HepG2 (cell line): ENCODE measurements around the gene KHK. TPM values are rescaled to one million over a fixed set of nuclear protein-coding genes. Genes with fewer than 3 reads are reported as not detected.

Source experiments
- ATAC-seq: fragments of 200-7000 bp; cut with Tn5 transposase; 3 replicates; pipeline ENCODE4 v1.9.1; 2020; ENCODE audit warnings: mild to moderate bottlenecking, moderate library complexity
- BruUV-seq: library from RNA; stranded (reverse); fragments of 400-500 nt; replicated peaks from 2 replicates; lab custom pipeline; 2021; lab: Mats Ljungman, UMichigan
- CTCF ChIA-PET: fragments of 300-600 bp; formaldehyde crosslinking; extraction: SDS; loops from one replicate; lab custom pipeline; 2021; ENCODE audit warnings: low total read pairs, inconsistent platforms, low intra/inter-chr PET ratio; lab: Yijun Ruan, JAX
- POLR2A ChIA-PET: fragments of 350-600 bp; sonication (Branson Sonifier 250); formaldehyde crosslinking; loops from one replicate; lab custom pipeline; 2020; ENCODE audit warnings: antibody characterized with exemption, inconsistent platforms; lab: Yijun Ruan, JAX
- DNase-seq: peaks from one replicate; pipeline ENCODE4 v3.0.0-alpha.2; 2015; ENCODE audit warnings: low spot score
- FAIRE-seq: peaks from 3 replicates; lab custom pipeline; 2011; peaks lifted over from hg19 to GRCh38; lab: Jason Lieb, UNC
- H2AFZ ChIP-seq: one replicate; pipeline ENCODE4 v1.6.1; 2011; ENCODE audit warnings: low read length, inconsistent platforms
- H3K27ac ChIP-seq: fragments of 300-600 bp; 3 replicates; pipeline ENCODE4 v1.8.0; 2011; ENCODE audit warnings: mixed run types, mild to moderate bottlenecking, mixed read lengths, low read length, inconsistent platforms; ENCODE audit not compliant: insufficient read depth; ENCODE audit errors: extremely low read length
- H3K27me3 ChIP-seq, 2 experiments: fragments of 200-600 bp in 1 of 2; 2 replicates in 1 of 2; 3 replicates in 1 of 2; pipeline versions ENCODE4 v1.6.0 to v1.8.0; 2011; ENCODE audit warnings: low read length in 2 of 2, mild to moderate bottlenecking in 2 of 2, moderate library complexity in 2 of 2, inconsistent platforms in 1 of 2; ENCODE audit not compliant: insufficient read depth in 2 of 2, control insufficient read depth in 1 of 2
- H3K36me3 ChIP-seq, 2 experiments: fragments of 200-600 bp in 1 of 2; replicated peaks in 1 of 2; 2 replicates in 1 of 2; 3 replicates in 1 of 2; pipeline versions ENCODE4 v1.5.1 to v1.8.0; 2011; ENCODE audit warnings: low read length in 2 of 2, inconsistent platforms in 1 of 2; ENCODE audit not compliant: insufficient read depth in 2 of 2, control insufficient read depth in 1 of 2
- H3K4me1 ChIP-seq: 2 replicates; pipeline ENCODE4 v1.5.1; 2012; ENCODE audit warnings: low read length, inconsistent platforms; ENCODE audit not compliant: insufficient read depth
- H3K4me2 ChIP-seq: 2 replicates; pipeline ENCODE4 v1.6.0; 2011; ENCODE audit warnings: low read depth, low read length, inconsistent platforms
- H3K4me3 ChIP-seq, 3 experiments: fragments of 200-600 bp in 1 of 3; sonication (generic), shearing (Covaris generic) in 1 of 3; replicated peaks in 1 of 3; 2 replicates each; pipeline ENCODE4 v1.5.1; 2011 to 2016; ENCODE audit warnings: low read length in 3 of 3, inconsistent platforms in 2 of 3, low read depth in 2 of 3, mild to moderate bottlenecking in 2 of 3, control low read depth in 1 of 3, mixed read lengths in 1 of 3; ENCODE audit not compliant: insufficient read depth in 1 of 3
- H3K79me2 ChIP-seq: one replicate; pipeline ENCODE4 v1.6.1; 2011; ENCODE audit warnings: low read length, inconsistent platforms; ENCODE audit not compliant: insufficient read depth
- H3K9ac ChIP-seq: 2 replicates; pipeline ENCODE4 v1.6.0; 2011; ENCODE audit warnings: mild to moderate bottlenecking, low read depth, low read length, inconsistent platforms; ENCODE audit not compliant: insufficient read depth
- H3K9me3 ChIP-seq: 2 replicates; pipeline ENCODE4 v1.5.1; 2012; ENCODE audit warnings: mild to moderate bottlenecking, low read length
- H4K20me1 ChIP-seq: 2 replicates; pipeline ENCODE4 v1.6.0; 2011; ENCODE audit warnings: inconsistent platforms, mild to moderate bottlenecking, low read length, moderate library complexity; ENCODE audit not compliant: insufficient read depth
- MED13 ChIP-seq: sonication (generic); formaldehyde crosslinking; IDR thresholded peaks from 2 replicates; pipeline ENCODE4 v1.5.0; 2020; ENCODE audit warnings: missing genetic modification reagents
- POLR2A ChIP-seq, 2 experiments: IDR thresholded peaks; 2 replicates each; pipeline ENCODE4 v1.6.1; 2011; ENCODE audit warnings: low read depth in 2 of 2, low read length in 2 of 2, mild to moderate bottlenecking in 1 of 2, moderate library complexity in 1 of 2; ENCODE audit not compliant: insufficient read depth in 1 of 2
- POLR2AphosphoS2 ChIP-seq: IDR thresholded peaks from 2 replicates; pipeline ENCODE4 v1.6.1; 2011; ENCODE audit warnings: low read depth, low read length, improper control_type of control experiment
- POLR2G ChIP-seq: fragments of 200-400 bp; formaldehyde crosslinking; IDR thresholded peaks from 2 replicates; pipeline ENCODE4 v1.6.1; 2018; ENCODE audit warnings: mild to moderate bottlenecking, low read depth, low read length, moderate library complexity
- SSRP1 ChIP-seq: IDR thresholded peaks from 2 replicates; pipeline ENCODE4 v1.6.1; 2016; ENCODE audit warnings: control low read depth
- YEATS4 ChIP-seq: sonication (generic); formaldehyde crosslinking; IDR thresholded peaks from 2 replicates; pipeline ENCODE4 v1.4.0; 2020; ENCODE audit warnings: missing genetic modification reagents, borderline replicate concordance
- ZFP62 ChIP-seq: sonication (generic); formaldehyde crosslinking; IDR thresholded peaks from 2 replicates; pipeline ENCODE4 v1.4.0; 2020; ENCODE audit warnings: missing genetic modification reagents
- ZFP91 ChIP-seq: sonication (generic); formaldehyde crosslinking; IDR thresholded peaks from 2 replicates; pipeline ENCODE4 v1.9.0; 2022; ENCODE audit warnings: missing genetic modification reagents, mild to moderate bottlenecking, borderline replicate concordance
- ZHX2 ChIP-seq, 2 experiments: sonication (generic) in 1 of 2; formaldehyde crosslinking in 1 of 2; IDR thresholded peaks; 2 replicates each; pipeline versions ENCODE4 v1.6.1 to v1.9.0; 2014 to 2022; ENCODE audit warnings: antibody characterized with exemption in 1 of 2, borderline replicate concordance in 1 of 2, inconsistent platforms in 1 of 2, low read depth in 1 of 2, missing genetic modification reagents in 1 of 2
- ZNF160 ChIP-seq: sonication (generic); formaldehyde crosslinking; IDR thresholded peaks from 2 replicates; pipeline ENCODE4 v1.8.0; 2022; ENCODE audit warnings: mild to moderate bottlenecking, inconsistent platforms, missing genetic modification reagents
- ZNF550 ChIP-seq: sonication (generic); formaldehyde crosslinking; IDR thresholded peaks from 2 replicates; pipeline ENCODE4 v1.4.0; 2020; ENCODE audit warnings: mild to moderate bottlenecking, missing genetic modification reagents, borderline replicate concordance
- WGBS: methylation state at CpG from one replicate; pipeline ENCODE4 v1.1.6; 2017; ENCODE audit warnings: low lambda C conversion rate; 5-methylcytosine and 5-hydroxymethylcytosine counted together
- in situ Hi-C: cut with HindIII; loops from 2 replicates; pipeline ENCODE4 v1.10.0; 2017; ENCODE audit warnings: low pct_unique_long_range_greater_than_20kb; ENCODE audit not compliant: extremely low pct_ligation_motif_present
- intact Hi-C: fragments of 100-400 bp; cut with micrococcal nuclease; formaldehyde crosslinking; loops from one replicate; pipeline ENCODE4 v1.10.0; 2022; ENCODE audit not compliant: unreplicated experiment
- polyA plus RNA-seq, 8 experiments: library from polyadenylated mRNA; depleted of rRNA in 3 of 8; stranded (reverse) in 7 of 8; unstranded in 1 of 8; fragments of >200 nt; fragmentation: Illumina TruSeq in 4 of 8; extraction: Trizol in 4 of 8; gene quantifications; 2 replicates each; pipeline versions ENCODE4 v1.2.1 to v1.2.3, GENCODE V29; 2011 to 2016; ENCODE audit warnings: low read depth in 4 of 8, missing spikeins in 1 of 8, mixed read lengths in 1 of 8; ENCODE audit not compliant: insufficient read depth in 1 of 8
- total RNA-seq, 5 experiments: library from RNA; depleted of rRNA; stranded (reverse); fragments of >200 nt; fragmentation: Illumina TruSeq; extraction: Trizol; gene quantifications; 2 replicates each; pipeline ENCODE4 v1.2.3, GENCODE V29; 2016; ENCODE audit warnings: low read depth in 1 of 5

Gene KHK
- total and polyA plus RNA-seq, 2 of the 13 experiments (the other 11 are each of a cell fraction or from before 2014, with no cell fraction given) = 40.9 to 99.2 TPM

DNA sequence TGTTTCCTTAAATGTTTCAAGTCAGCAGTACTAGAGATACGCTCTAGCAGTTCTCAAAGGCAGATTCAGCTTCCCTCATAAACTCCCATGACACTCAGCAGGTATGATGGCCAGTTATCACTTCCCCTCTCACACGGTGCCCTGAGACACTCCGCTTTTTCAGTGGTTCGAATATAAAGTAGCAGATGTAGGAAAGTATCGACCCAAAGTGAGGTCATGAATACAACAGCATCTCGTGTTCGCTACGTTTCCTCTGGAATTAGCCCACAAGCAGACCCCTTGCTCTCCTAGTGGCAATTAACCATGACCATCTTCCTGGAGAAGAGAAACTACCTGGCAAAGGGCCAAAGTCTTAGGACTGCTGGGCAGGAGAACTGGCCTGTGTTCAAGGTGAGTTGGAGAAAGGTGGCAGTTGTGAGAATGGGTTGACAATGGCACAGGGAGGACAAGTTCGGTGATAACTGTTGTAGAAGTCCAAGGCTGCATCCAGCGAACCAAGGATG is 44.4 kb upstream of the KHK start (continued):
- TF ChIP-seq ZHX2 (IDR thresholded peaks at IDR 0.05; ENCODE audit: low read depth) (no peak), ZHX2 (CRISPR knock-in tag; IDR thresholded peaks at IDR 0.05; ENCODE audit: borderline replicate concordance) (no peak), POLR2A (IDR thresholded peaks at IDR 0.05; ENCODE audit: insufficient read depth in 1 of 2, low read depth in 2 of 2, low read length in 2 of 2) (0 out of 4 replicates have a peak, but pooled peaks of 1 of the 2 experiments have one; percentile 15)

GRCh38 chr2:27042985-27043634 is 43.5 kb upstream of the KHK start:
- H3K79me2 ChIP-seq = no peaks in the 10 kb centered on the region
- H3K9me3 ChIP-seq = no peaks in the 10 kb centered on the region
- no peak overlapping the region for H2AFZ ChIP-seq
- POLR2A ChIA-PET = interaction anchor here (1.2 to 4.2 kb wide), 2 partner anchors 8 to 9 kb away, joined by 3 to 28 read pairs; partner anchors contain the start of gene AGBL5
- BruUV-seq = no TSS peak
- 96% methylated on average over 7 of the region's 7 CpGs for WGBS
- peaks cover 35 to 45% of the 10 kb centered on the region in 2 experiments for H3K36me3 ChIP-seq
- intact Hi-C loops (no loop called here), in situ Hi-C loops (no loop called here)
- CTCF ChIA-PET = no interaction called here
- H3K27me3 ChIP-seq = no peaks in the 10 kb centered on the region
- TF ChIP-seq ZFP91 (CRISPR knock-in tag) (0 out of 2 replicates have a peak, but pooled peaks have one; percentile 21), POLR2AphosphoS2 (0 out of 2 replicates have a peak, but pooled peaks have one; percentile 38), ZNF160 (no peak), YEATS4 (CRISPR knock-in tag) (no peak), MED13 (CRISPR knock-in tag) (0 out of 2 replicates have a peak, but pooled peaks have one; percentile 33), POLR2G (0 out of 2 replicates have a peak, but pooled peaks have one; percentile 49), POLR2A (IDR thresholded peaks at IDR 0.05; ENCODE audit: insufficient read depth in 1 of 2, low read depth in 2 of 2, low read length in 2 of 2) (peak in 1 of 2 experiments; percentile 15; a peak in 1 of 4 replicates), SSRP1 (CRISPR knock-in tag) (no peak), ZNF550 (CRISPR knock-in tag) (no peak), ZFP62 (CRISPR knock-in tag) (no peak)
- H3K4me3 ChIP-seq = no peak overlapping the region
- H3K27ac ChIP-seq = no peak overlapping the region
- no peak overlapping the region for H3K9ac ChIP-seq
- DNase-seq (no peak), FAIRE-seq (peak; percentile 48), ATAC-seq (no peak)
- no peaks in the 10 kb centered on the region for H4K20me1 ChIP-seq
- H3K4me1 ChIP-seq = no peaks in the 10 kb centered on the region
- no peak overlapping the region for H3K4me2 ChIP-seq
